ENCODE data around the gene GARNL3.

GRCh38 chr9:127303830-127304229 lies 39.3 kb downstream of the GARNL3 start:
- no peak for TF ChIP-seq CTCF (IDR thresholded peaks at IDR 0.05)
- TF ChIP-seq EZH2 (IDR thresholded peaks at IDR 0.05; ENCODE audit: borderline replicate concordance, insufficient read depth, low read depth, low read length, poor library complexity, severe bottlenecking): no peak
